Ureter (tissue), 1 donor: Measurements from ENCODE around the gene SLC24A3. TPM values are rescaled to one million over a fixed set of nuclear protein-coding genes. Genes with fewer than 3 reads are reported as not detected.

Experiments
- DNase-seq: peaks from one replicate; pipeline ENCODE4 v3.0.0-alpha.2; 2020; ENCODE audit warnings: low spot score
- total RNA-seq: library from RNA; stranded (reverse); gene quantifications from one replicate; pipeline ENCODE4 v1.2.4, GENCODE V29; 2023
- donor health status: DM: yes; HTN: yes; CAD: no.

SLC24A3 gene
- total RNA-seq, 1 donor from 2014 or later: 17.1 TPM

DNA sequence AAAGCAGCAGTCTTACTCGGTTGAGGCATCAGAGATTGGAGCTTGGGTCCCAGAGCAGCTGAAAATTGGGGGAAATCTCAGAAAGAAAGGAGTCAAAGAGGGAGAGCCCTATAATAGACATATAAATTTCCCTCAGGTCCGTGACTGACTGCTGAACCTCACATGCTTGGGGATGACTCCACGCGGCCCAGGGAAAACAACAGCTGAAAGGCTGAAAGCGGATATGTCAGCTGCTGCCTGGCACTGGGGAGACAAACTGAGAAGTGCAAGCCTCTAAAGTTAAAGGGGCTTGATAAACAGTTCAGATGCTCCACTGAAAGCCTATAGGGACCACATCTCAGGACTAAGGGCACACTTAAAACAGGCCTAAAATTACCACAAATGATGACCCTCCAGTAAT is 289.7 kb downstream of the SLC24A3 start:
- DNase-seq: no peak

DNA sequence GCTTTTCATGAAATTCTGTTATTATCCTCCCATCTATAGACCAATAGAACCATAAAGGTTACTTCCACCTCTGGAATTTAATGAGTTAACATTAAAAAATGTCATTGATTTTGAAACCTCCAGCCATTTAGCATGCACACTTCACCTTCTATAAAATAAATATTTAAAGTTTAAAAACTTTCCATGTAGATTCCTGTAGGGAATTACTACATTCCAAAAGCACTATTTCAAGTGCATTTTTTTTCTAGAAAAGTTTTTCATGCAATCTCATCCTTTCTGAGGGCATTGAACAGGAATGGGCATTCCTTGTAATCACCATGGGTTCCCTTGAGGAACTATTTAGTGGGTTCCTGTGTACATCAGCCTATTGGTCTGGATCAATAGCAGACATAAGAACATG is 291.8 kb downstream of the SLC24A3 start:
- DNase-seq: no peak

DNA sequence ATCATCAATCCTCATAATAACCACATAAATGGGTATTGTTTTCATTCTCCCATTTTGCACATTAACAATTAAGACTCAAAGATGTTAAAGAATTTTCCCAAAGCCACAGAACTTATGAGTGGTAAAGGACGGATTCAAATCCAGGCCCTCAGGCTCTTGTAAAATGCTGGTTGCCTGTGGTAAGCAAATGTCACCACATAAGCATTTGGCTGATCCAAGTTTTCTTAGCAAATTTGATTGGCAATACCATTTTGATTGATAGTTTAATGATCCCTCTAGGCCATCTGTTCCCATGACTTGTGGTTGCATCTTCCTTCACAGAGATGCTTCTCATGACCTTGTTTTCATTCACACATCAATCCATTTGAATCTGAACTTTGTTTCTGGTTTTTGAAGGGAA is 293.6 kb downstream of the SLC24A3 start:
- DNase-seq: no peak

DNA sequence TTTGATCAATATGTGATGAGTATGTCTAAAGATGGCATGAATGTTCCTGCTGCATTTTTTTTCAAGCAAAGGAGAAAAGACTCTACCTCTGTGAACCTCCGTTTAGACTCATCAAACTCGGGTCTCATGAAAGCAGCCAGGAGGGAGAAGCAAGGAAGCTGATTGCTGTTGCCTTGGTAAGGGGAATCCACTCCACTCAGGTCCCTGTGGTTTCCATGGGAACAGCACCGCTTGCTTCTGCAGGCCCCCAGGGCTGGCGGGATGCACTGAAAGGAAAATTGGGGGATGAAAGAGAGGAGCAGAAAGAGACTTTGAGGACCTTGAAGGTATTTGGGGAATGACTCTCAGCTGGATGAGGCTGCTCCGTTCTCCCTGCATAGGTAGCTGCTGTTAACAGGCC is 296.0 kb downstream of the SLC24A3 start:
- DNase-seq: no peak

DNA sequence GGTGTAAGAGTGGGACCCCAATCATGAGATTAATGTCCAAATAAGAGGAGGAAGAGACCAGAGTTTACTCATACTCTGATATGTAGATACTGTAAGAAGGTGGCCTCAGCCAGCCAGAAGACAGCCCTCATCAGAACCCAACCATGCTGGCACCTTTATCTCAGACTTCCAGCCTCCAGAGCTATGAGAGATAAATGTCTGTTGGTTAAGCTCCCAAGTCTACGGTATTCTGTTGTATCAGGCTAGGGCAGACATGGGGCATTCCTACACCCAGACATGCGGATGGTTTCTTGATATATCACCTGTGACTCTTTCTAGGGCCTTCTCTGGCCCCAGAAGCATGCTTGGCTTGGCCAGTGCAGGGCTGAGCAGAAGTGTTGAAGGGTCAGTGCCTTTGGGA is 298.2 kb downstream of the SLC24A3 start:
- no peak for DNase-seq

DNA sequence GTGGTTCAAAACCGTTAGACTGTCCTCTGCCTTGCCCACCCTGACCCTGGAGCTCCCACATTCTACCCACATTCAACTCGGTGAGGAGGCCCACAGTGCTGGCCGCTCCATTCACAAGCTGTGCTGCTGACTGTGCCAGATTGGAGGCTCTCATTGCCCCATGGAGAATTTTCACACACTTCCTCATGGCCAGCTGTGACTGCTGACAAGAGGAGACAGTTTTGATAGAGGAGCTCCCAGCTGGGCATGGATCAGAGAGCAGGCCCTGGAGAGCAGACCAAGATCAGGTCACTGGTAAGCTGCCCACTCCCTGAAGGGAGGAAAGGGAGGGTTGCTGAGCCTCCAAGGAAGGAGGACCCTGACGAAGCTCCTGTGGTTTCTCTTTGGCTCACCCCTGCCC is 299.5 kb downstream of the SLC24A3 start:
- DNase-seq: no peak

DNA sequence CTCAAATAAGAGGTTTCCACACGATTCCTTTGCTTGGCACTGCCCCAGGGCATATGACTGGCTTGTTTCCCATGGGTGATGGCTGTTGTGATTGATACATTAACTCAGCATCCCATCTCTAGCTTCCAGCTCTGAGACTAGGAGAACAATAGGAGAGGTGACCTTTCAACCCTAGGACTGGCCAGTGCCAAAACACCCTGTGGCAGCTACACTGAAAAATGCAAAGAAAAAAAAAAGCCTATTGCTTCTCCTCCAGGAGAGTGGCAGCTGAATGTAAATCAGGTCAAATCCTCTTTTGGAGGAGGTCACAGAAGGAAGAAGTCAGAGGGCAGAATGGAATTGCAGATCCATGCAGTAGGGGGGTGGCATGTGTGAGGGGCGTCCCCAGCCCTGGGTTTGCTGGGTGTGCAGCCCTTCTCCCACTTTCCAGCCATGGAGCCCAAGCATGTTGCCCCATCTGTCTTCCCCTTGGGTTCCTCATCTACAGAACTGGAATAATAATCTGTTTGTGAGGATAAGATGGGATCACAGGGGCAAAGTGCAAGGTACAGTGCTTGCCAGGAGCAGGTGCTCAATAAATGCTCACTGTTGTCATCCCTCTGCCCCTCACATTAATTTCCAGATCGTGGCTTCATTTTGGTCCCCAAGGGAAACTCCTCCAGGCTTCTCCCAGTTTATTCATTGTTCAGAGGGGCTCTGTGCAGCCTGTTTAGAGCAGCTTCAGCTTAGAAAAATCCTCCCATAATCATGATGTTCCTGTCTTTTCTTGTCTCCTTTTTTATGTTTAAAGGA is 300.6 kb downstream of the SLC24A3 start:
- no peak for DNase-seq

DNA sequence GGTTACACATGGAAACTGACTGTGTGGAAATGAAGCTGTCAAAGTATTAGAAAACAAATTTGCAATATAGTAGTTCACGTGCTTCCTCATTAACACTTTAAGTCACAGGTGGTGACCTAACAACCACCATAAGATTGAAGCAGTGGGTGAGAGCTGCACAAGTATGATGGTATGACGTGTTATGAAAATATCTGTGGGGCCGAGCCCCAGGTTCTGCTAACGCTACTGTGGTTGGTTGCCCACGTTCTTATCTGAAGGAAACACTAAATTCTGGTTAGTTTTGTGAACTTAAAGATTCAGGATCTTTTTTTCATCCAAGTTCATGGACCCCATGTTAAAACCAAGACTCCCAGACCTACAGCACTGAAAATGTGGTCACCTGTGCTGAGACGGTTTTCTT is 302.6 kb downstream of the SLC24A3 start:
- DNase-seq: no peak

DNA sequence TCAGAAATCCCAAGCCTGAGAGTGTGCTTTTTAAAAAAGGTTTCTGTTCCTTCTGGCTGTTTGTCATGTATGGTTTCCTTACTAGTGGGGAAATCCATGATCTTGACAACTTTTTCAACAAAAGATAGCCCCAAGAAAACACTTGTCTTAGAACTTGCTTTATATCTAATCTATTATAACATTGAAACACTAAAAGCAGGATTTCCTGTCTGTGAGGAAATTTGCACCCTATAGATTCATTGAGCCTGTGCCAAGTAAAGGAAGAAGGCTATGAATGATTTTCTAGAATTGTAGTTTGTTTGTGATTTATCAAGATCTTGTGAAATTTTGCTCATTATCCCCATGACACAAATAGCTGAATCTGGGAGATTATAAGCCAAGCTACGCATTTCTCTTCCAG is 307.0 kb downstream of the SLC24A3 start:
- no peak for DNase-seq

DNA sequence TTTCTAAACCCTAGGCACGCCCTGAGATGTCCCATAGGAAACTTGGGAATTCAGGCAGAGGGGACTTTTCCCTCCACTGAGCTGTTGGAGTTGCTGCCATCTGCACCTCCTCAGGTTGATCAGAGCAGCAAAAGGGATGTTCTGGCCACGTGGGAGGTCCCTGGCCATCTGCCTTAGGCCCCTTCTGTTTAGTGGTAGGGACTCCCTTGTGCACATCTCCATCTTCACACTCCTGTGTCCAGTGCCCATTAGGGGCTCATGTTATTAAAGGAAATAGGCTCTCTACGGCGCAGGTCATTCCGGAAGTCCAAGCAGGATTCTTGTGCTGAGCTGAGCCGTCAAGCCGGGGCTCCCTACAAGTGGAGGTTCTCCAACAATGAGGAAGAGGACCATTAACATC is 307.8 kb downstream of the SLC24A3 start:
- no peak for DNase-seq

DNA sequence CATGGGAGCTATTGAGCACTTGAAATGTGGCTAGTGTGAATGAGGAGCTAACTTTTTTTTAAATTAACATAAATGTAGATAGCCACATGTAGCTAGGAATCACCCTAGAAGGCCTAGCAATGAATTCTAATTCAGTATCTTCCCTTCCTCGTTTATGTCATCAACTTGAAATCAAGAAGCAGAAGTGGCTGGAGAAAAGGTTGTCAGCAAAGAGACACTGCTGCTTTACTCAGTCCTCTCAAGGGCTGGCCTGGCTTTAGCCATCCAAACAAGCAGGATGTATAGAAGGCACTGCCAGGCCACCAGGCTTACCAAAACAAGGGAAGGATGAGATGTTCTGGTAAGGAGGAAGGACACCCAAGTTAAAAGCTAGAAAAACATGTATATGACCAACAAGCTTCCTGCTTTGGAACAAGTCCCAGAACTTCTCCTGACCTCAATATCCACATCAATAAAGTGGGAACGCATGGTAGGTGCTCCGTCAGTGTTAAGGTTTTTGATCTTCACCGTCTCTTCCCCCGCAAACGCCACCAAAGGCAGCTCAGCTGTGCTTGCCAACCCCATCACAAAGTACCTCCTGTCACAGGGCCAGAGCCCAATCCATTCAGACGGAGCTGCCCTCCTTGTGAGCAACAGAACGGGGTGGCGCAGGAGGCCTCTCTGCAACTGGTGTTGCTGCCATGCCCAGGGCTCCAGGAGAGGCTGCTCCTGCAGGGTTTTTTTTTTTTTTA is 309.8 kb downstream of the SLC24A3 start:
- no peak for DNase-seq

DNA sequence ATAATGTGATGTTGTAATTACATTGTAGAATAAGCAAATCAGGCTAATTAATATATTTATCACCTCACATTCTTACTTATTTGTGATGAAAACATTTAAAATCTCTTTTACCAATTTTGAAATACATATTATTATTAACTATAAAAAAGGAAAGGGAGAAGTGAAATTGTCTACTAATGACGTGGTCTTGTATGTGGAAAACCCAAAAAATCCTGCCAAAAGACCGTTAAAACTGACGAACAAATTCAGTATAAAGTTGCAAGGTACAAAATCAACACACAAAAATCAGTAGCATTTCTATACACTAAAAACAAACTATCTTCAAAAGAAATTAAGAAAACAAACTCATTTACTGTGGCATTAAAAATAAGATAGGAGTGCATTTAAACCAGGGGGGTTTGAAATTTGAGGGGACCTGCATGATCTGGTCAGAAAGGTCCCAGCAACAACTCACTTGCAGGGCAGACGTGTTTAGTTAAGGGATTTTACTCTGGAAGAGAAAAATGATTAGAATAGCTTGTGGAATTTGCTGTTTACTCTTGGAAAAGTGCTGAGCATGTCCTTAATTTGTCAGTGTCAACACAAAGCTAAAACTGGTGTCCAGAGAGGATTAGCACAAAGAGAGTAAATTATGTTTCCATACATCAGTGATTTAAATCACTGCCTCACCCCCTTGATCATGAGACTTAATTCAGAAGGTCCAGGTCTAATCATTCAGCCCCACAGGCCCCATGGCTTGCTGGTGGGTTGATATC is 310.6 kb downstream of the SLC24A3 start:
- no peak for DNase-seq

DNA sequence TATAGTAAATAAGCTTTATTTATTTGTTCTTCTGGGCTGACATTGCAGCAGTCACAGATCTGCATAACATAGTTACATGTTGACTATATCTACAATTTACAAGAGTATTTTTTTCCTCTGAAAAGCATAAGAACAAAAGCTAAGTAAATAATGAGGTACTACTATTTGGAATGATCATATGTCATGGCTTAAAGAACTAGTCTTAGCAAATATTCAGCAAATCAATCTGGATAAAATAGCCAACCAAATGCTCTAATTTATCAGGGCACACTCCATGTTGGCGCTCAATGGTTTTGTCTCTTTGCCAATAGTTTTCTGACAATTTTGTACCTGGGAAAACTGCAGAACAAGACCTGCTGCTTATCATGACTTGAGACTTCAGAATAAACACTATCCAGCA is 312.2 kb downstream of the SLC24A3 start:
- no peak for DNase-seq

DNA sequence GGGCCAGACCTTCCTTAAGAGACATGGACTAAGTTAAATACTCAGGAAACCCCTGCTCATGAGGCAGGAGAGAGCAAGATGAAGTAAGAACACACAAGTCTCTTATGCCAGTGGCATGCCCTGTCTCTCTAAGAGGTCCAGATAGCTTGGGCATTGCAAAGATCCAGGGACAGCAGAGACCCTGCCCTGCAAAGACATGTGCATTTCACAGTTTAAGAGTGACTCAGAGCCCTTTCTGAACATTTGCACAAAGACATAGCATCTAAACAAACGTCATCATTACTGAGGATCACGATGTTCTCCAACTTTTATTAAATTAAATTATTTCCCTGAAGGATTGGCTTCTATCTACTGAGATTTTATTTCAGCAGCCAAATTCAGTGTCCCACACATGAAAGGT is 315.1 kb downstream of the SLC24A3 start:
- DNase-seq: no peak

DNA sequence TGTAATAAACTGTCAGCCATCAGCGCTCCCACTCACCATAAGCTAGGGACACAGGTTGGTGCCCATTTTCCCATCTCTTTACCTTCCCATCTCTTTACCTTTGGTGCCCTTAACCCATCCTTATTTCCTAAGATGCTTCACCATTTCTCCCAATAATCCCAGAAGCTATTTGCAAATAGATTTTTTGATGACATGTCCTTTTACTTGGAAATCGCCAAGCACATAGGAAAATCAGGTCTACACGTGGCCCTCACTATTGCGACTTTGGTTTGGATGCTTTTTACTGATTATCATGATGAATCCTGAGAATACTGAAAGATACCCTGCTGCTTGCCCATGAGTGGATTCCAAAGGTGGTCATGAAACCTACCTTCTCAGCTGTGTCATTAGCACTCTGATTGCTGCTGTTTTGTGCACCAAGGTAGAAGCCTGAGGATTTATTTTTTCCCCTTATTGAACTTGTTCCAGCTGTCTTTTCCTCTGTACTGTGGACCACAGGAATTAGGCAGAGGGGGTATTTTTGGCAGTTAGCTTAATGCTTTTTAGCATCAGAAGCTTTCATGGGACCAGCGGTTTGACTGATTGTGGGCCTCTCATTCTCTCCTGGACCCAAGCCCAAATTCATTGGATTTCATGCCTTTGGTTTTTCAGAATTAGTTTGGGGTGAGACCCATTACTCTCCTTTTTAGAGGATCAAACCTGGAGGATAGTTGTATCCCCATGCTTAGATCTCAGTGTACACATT is 316.0 kb downstream of the SLC24A3 start:
- DNase-seq: no peak

DNA sequence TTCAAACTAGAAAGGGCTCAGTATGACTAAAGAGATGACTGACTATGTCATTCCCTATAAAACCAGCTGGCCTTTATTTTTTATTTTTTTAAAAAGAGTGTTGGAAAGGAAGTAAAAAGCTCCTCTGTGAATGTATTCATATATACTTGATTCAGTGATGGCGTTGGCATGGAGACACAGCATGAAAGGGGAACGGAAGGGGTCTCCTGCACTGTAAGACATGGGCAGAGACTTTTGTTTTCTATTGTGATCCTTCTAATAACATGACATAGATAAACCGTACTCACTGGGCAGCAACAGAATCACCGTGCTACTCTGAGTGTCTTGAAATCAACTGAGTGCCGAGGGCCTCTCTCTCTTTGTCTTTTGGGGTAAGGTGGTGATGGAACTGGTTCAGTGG is 317.6 kb downstream of the SLC24A3 start:
- DNase-seq: no peak

DNA sequence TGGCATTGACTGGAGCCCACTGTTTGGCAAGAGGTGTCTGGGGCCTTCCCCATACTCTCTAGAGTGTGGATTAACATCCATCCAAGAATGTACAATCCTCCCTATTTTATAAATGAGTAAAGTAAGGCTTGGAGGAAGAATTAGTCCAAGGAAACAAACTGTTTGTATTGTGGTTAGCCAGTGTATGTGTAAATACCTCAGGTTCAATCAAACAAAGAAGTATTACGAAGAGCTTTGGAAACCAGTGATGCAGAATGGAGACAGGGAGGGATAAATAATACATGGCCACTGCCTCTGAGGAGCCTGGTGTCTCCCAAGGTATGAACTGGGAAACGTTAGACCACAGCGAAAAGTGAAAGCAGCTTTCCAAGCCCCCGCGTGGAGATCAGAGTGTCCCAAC is 319.0 kb downstream of the SLC24A3 start:
- DNase-seq: no peak

DNA sequence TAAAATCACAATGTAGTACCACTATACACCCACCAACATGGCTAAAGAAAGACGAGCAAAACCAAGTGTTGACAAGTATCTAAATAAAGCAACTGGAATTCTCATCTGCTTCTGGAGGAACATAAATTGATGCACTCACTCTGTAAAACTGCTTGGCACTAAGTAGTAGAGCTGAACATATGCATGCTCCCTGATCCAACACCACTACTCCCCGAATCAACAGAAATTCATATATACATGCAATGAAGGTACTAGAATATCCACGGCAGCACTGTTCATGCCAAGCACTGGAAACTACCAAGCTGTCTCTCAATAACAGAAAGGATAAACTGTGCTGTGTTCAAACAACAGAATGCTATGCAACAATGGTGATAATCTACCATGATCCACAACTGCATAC is 326.1 kb downstream of the SLC24A3 start:
- no peak for DNase-seq

DNA sequence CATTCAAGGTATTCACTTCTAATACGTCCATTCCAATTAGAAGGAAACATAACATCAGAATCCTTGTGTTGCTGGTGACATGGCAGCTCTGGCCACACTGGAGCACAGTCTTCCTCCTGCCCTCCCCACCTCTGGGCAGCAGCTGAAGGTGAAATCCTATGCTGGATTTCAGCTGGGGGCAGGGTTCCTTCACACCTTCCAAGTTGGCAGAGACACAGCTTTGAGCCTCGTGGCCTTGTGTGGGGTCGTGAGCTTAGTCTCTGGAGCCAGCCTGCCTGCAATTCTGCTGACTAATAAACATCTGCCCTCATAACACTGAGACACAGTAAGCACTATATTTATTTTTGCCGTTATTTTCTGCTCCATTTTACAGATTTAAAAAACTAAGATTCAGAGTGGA is 326.7 kb downstream of the SLC24A3 start:
- DNase-seq: no peak

DNA sequence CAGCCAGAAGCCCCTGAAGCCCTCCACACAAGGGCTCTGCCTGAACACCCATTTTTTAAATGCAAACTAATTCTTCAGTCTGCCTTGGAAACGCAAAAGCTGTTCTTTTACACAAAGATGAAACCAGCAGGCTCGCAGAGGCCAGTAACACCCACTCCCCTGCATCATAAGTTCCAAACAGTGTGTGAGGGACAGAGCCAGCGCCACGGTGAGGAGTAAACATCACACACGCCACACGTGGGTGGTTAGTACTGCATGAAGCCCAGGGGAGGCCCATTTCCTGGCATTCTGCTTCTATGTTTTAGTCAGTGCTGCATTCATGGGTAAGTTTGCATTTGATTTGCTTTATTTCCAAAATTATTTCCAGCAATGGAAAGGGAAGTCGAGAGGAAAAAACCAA is 327.9 kb downstream of the SLC24A3 start:
- no peak for DNase-seq

DNA sequence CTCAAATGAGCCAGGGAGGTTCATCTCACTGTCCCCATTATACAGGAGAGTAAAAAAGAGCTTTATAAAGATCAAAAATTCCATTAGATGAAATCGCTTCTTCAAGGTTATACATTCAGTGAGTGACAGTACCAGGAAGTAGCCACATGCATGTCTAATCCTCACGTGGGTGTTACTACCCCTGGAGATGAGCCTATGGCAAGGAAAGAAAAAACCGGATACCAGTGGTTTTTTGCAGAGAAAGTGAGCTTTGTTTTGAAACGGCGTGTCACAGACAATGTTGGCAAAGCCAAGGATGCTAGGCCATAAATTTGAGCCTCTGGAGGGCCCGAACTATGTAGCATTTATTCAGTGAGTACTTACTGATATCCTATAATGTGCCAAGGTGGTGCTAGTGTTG is 330.7 kb downstream of the SLC24A3 start:
- no peak for DNase-seq

DNA sequence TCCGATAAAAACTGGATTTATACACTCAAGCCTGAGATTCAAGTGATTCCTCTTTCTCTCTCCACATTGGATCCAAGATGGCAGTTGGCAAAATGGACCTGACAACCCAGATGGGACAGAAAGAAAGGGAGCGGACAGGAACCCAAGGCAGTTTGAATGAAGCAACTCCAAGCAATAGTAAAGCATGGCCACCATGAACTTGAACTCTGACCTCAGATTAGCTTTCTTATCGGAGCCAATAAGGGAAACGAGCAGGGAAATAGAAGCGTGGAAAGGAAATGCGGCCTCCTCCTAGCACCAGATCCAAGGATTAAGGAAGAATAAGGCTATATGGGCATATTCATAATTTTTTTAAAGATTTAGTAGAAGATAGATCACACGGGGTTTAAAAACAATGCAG is 332.2 kb downstream of the SLC24A3 start:
- DNase-seq: no peak
